GM21717 (cell line): Measurements from ENCODE around the gene CCPG1.
"Not testable (repeated sequence)": the region's sequence is repeated elsewhere in the genome, so short reads cannot be mapped to it uniquely, and the experiment has no call there.

Experiments used
- ATAC-seq: cut with Tn5 transposase; IDR thresholded peaks from one replicate; pipeline ENCODE4 v1.9.1; 2021; ENCODE audit warnings: mild to moderate bottlenecking, moderate library complexity; ENCODE audit not compliant: unreplicated experiment

CCPG1 gene, protein sequence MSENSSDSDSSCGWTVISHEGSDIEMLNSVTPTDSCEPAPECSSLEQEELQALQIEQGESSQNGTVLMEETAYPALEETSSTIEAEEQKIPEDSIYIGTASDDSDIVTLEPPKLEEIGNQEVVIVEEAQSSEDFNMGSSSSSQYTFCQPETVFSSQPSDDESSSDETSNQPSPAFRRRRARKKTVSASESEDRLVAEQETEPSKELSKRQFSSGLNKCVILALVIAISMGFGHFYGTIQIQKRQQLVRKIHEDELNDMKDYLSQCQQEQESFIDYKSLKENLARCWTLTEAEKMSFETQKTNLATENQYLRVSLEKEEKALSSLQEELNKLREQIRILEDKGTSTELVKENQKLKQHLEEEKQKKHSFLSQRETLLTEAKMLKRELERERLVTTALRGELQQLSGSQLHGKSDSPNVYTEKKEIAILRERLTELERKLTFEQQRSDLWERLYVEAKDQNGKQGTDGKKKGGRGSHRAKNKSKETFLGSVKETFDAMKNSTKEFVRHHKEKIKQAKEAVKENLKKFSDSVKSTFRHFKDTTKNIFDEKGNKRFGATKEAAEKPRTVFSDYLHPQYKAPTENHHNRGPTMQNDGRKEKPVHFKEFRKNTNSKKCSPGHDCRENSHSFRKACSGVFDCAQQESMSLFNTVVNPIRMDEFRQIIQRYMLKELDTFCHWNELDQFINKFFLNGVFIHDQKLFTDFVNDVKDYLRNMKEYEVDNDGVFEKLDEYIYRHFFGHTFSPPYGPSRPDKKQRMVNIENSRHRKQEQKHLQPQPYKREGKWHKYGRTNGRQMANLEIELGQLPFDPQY

DNA sequence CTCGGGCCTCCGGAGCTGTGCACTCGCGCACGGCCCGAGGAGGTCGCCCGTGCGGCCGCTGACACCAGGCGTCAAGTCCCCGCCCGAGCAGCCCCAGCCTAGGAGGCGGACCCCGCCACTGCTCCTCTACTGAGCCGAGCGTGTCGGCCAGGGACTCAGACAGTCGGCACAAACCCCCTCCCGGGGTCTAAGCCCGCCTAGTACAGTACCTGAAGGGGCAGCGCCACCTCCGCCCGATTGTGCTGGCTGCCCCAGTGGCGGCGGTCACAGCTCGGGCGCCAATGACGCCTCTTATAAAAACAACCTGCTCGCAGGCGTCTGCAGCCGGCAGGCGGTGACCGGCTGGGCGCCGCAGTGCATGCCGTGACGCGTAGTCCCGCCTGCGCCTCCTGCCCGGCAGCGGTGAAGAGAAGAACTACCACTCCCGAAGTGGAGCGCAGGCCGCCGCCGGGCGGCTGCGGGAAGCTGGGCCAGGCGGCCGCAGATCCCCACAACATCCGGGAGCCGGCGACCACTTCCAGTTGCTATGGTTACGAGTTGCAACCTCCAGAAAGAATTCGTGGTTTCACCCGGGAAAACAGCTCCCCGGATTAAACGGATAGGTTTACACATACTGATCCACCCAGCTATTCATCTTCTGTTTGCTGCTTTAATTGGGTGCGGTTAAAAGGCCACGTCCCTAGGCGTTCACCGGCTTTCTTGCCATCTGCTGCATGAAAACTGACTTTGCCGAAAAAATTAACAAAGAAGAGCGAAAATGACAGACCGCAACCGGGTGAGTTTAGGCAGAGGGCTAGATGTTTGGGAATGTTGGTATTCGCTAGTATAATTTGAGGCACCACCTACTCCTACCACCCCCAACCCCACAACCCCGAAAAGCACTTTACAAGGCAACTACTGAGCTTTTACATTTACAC lies at the start of gene CCPG1, which contains the start of gene PIERCE2:
CCPG1 (minus strand) TSS at position 348 of the 917 bp plus-strand sequence. CDS start 18,935 bp downstream, outside the sequence.
PIERCE2 (plus strand) TSS at position 484 of the 917 bp plus-strand sequence; CDS start at position 758, 274 bp downstream.
- peak; percentile 96 for ATAC-seq

DNA sequence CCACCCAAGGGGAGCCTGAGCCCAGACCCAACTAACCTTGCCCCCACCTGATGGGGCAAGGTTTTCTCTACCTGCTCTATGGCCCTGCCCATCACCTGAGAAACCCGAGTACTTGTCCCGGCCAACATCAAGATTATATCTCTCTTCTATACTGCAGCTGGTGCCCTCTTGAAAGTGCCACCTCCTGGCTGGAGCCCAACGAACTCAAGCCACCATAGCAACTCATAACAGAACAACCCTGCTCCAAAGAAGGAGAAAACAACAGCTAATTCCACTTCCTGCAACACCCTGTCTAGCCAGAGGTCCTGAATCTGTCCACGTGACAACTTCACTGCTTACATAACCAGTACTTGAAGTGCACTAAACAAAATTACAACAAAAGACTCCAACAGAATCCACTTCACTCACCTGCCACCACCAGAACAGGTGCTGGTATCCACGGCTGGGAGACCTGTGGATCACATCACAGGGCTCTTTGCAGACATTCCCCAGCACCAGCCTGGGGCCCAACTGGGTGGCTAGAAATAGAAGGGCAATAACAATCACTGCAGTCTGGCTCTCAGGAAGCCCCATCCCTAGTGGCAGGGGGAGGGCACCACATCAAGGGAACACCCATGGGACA lies 49.4 kb upstream of the CCPG1 start:
- ATAC-seq, result no peak

DNA sequence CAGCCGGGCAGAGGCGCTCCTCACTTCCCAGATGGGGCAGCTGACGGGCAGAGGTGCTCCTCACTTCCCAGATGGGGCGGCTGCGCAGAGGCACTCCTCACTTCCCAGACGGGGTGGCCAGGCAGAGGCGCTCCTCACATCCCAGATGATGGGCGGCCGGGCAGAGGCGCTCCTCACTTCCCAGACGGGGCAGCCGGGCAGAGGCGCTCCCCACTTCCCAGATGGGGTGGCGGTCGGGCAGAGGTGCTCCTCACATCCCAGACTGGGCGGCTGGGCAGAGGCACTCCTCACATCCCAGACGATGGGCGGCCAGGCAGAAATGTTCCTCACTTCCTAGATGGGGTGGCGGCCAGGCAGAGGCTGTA lies 38.9 kb upstream of the CCPG1 start:
- not testable (repeated sequence) for ATAC-seq

DNA sequence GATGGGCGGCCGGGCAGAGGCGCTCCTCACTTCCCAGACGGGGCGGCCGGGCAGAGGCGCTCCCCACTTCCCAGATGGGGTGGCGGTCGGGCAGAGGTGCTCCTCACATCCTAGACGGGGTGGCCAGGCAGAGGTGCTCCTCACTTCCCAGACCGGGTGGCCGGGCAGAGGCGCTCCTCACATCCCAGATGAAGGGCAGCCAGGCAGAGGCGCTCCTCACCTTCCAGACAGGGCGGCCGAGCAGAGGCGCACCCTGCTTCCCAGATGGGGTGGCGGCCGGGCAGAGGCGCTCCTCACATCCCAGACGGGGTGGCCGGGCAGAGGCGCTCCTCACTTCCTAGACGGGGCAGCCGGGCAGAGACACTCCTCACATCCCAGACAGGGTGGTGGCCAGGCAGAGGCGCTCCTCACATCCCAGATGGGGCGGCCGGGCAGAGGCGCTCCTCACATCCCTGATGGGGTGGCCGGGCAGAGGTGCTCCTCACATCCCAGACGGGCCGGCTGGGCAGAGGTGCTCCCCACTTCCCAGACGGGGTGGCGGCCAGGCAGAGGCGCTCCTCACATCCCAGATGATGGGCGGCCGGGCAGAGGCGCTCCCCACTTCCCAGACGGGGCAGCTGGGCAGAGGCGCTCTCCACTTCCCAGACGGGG lies 38.3 kb upstream of the CCPG1 start:
- ATAC-seq, result not testable (repeated sequence)

DNA sequence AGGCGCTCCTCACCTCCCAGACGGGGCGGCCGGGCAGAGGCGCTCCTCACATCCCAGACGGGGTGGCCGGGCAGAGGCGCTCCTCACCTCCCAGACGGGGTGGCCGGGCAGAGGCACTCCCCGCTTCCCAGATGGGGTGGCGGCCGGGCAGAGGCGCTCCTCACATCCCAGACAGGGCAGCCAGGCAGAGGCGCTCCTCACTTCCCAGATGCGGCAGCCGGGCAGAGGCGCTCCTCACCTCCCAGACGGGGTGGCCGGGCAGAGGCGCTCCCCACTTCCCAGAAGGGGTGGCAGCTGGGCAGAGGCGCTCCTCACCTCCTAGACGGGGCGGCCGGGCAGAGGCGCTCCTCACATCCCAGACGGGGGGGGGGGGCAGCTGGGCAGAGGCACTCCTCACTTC lies 37.8 kb upstream of the CCPG1 start:
- not testable (repeated sequence) for ATAC-seq

DNA sequence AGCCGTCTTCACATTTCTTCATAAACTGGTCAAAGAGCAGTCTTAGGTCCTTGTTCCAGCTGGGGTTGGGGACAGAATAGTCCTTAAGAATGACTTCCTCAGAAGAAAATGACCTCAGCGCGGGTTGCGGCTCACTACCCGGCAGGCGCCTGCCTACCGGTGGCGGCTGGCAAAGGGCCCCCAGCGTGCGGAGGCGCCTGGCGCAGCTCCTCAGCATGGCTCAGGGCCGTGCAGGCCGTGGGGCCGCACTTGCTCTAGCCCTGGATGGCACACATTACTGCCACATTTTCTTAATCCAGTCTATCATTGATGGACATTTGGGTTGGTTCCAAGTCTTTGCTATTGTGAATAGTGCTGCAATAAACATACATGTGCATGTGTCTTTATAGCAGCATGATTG lies 35.0 kb upstream of the CCPG1 start:
- ATAC-seq, result not testable (repeated sequence)

DNA sequence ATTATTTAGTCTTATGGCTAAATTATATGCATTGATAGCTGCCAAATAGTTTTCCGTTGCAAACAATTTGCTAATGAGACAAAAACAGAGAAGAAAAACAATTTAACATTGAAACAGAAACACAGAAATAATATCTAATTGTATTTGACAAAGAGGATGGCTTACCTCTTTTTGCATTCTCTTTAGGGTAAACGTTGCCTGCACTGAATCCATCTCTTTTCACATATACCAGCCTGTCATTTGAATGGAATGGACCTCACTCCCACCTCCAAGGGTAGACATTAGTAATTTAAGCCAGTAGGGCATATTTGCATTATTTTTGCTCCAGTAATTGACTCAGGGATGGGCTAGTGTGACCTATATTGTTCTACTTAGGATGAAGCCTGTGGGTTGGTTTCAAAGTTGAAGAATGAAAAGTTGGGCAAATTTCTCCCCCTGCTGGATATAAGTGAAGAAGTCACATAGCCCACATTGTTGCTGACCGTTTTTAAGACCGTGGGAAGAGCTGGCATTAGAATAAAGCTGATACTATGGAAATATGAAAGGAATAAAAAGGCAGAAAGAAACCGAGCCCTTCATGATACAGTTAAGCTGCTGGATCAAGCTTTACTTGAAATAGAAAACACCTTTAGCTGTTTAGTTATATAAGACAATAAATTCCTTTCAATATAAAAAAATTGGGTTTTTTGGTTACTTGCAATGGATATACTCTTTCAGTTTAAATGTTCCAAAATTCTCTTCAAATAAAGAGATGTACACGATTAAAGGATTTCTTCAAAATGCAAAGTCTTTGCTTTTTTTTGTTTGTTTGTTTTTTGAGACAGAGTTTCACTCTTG lies 27.0 kb upstream of the CCPG1 start:
- ATAC-seq, result no peak

DNA sequence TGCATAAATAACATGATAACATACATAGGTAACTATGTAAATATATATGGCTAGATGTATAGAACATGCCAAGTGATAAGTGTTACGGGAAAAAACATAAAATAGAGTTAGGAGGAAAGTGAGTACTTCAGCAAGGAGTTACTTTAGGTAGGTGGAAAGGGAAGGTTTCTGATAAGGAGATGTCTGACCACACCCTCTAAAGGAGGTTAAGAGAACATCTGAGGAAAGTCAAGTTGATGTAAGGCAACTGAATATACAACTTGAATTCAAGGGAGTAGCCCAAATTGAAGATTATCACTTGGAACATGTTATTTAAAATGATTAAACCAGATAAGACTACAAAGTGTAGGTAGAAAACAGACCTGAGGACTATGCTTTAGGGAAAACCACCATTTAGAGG lies 13.9 kb upstream of the CCPG1 start:
- ATAC-seq, result no peak

DNA sequence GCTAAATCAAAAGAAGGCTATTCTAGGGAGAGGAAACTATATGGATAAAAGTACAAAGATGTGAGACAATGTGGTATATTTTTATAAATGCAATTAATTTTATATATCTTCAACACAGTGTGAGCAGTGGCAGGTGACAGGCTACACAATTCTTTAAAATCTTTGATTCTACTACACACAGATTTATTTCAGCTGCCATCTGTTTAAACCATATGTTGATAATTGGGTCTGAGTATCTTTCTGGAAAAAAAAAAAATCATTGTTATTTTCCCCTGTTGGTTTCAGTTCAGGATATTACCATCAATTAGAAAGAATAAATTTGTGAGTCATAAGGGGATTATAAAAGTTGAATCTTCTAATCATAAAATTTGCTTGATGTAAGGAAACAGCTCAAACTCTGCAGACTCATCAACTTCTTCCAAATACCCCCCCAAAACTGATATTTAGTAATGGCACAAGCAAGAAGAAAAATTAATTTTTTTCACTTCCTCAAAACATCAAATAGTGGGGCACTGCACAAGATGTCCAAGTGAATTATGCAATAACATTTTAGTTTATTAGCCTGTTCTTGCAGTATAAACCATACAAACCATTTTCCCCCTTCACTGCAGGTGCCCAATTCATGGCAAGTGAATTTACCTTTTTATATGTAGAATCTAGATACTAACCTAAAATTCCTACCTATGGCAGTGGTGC lies 12.2 kb upstream of the CCPG1 start:
- no peak for ATAC-seq

DNA sequence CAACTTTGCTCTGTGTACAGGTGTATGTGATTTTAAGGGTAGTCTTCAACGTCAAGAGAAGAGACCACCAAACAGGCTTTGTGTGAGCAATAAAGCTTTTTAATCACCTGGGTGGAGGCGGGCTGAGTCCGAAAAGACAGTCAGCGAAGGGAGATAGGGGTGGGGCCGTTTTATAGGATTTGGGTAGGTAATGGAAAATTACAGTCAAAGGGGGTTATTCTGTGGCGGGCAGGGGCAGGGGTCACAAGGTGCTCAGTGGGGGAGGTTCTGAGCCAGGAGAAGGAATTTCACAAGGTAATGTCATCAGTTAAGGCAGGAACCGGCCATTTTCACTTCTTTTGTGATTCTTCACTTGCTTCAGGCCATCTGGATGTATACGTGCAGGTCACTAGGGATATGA lies 9.5 kb upstream of the CCPG1 start:
- ATAC-seq, result not testable (repeated sequence)

DNA sequence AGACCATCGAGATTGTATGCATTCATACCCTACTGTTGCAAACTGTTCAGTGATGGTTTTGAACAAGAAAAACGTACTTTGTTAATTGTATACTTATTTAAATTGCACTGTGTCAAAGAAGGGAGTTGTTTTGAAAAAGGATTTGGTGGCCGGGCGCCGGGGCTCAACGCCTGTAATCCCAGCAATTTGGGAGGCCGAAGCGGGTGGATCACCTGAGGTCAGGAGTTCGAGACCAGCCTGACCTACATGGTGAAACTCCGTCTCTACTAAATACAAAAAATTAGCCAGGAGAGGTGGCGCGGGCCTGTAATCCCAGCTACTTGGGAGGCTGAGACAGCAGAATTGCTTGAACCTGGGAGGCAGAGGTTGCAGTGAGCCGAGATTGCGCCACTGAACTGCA lies 817 bp upstream of the CCPG1 start:
- not testable (repeated sequence) for ATAC-seq

DNA sequence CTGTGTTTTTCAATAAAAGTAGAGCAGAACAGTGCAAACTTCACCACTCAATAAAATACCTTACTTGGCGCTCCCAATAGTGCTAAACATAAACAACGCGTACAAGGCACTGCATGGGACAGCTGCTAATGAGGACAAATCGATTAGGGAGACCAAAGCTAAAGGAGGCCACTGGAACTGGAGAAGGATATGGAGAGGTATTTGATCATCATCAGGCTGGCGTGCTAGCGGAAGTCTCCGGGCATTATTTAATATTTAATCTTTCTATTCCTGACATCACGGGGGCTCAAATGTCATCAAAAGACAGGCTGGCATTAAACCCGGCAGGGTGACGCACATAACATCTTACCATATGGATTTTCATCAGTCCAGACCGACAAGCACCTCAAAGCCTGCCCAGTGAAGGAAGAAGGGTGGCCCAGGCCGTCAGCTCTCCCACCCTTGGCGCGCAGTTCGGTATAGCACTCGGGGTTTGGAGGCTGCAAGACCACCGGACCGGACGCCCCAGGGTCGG lies 604 bp downstream of the CCPG1 start:
- peak; percentile 24 for ATAC-seq

DNA sequence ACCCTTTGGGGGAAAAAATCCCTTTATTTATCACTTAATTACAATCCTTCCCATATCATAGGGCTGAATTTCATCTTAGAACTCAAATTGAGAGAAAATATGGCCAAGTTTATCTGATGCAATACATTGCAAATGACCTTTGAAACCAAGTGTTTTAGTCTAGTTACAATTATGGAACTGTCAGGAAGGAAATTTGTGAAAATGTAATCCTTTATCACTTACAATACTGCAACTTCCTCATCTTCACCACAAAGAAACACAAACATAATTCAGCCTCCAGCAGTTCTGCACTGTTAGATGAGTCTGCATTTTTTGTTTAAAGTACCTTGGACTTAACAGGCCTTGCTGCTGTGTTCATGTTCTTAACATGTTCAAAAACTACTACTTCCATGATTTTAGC lies 4.6 kb downstream of the CCPG1 start:
- no peak for ATAC-seq

DNA sequence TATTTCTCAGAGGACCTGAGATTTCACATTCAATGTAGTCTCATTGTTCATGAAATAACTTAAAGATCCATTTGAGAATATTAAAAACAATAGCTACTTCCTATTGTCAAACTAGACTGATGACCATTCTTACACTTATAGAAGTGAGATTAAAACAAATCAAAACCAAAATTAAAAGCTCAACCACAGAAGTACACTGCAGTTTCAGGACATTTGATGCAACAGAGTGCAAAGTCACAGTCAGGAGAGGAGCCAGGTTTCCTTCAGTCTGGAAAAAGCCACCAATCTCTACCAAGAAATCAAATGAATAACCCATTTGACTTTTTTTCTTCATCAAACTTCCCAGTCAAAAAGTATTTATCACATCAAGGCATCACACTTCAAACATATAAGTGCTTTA lies 5.5 kb downstream of the CCPG1 start:
- peak; percentile 45 for ATAC-seq

DNA sequence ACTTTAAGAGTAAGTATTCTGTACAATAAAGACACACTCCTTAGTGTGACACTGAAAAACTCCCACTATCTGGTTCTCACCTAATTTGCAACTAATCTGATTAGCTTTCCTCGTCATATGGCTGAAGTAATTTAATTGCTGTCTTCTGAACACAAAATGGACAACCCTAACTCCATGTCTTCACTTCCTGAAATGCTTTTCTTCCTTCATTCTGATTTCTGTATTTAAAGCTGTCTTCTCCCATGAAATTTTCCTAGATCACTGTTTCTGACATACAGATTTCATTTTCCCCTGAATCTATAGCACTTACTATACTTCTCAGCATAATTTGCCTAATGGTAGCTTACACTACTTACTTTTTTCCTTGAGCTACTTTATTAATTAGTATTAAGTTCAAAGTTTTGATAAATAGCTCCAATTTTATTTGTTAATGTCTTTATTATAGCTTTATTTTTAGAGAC lies 6.3 kb downstream of the CCPG1 start:
- ATAC-seq, result no peak

DNA sequence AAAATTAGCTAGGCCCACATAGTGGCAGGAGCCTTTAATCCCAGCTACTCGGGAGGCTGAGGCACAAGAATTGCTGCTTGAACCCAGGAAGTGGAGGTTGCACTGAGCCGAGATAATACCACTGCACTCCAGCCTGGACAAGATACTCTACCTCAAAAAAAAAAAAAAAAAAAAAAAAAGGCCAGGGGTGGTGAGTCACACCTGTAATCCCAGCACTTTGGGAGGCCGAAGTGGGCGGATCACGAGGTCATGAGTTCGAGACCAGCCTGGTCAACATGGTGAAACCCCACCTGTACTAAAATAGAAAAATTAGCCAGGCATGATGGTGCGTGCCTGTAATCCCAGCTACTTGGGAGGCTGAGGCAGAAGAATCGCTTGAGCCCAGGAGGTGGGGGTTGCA lies 8.1 kb downstream of the CCPG1 start:
- ATAC-seq, result not testable (repeated sequence)

DNA sequence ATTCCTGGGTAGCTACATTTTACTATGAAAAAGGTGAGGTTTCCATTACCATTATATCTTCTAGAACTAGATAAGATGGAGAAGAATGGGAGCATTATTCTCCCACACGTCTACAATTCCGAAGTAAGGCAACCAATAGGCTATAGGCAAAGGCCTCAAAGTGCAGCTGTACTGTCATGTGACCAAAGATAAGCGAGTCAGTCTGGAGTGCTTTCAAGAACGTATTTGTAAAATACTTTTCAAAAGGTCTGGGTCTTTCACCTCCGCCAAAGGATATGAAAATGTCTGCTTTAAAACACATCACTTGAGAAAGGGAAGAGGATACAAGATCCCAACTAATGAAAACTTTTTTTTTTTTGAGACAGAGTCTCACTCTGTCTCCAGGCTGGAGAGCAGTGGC lies 9.9 kb downstream of the CCPG1 start:
- no peak for ATAC-seq

DNA sequence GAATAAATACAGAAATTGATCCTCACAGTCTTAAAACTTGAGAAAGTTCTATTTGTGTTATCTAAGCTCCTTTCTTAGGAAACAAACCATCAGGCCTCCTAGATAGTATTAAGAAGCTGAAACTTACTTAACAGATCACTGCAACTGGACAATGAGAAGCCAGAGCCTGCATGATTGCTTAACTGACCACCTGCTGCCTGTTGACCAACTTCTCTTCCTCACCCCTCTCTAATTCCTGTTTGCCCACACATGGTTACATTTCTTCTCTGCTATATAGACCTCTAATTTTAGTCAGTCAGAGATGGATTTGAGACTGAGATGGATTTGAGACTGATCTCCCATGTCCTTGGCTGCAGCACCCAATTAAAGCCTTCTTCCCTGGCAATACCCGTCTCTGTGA lies 13.5 kb downstream of the CCPG1 start:
- ATAC-seq, result no peak
